ENCODE data around the gene SH3BP2. TPM values are rescaled to one million over a fixed set of nuclear protein-coding genes. Genes with fewer than 3 reads are reported as not detected.

Gene SH3BP2
- total RNA-seq, 1 donor from 2014 or later = 19.1 TPM

DNA sequence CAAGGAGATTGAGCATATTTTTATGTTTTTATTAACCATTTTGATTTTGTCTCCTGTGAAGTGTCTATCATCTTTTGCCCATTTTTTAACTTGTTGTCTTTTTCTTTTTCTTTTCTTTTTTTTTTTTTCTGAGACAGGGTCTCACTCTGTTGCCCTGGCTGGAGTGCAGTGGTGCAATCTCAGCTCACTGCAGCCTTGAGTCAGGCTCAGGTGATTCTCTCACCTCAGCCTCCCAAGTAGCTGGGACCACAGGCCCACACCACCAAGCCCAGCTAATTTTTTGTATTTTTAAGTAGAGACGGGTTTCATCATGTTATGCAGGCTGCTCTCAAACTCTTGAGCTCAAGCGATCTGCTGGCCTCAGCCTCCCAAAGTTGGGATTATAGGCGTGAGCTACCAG is 46.2 kb downstream of the SH3BP2 start:
- DNase-seq (ENCODE audit: low spot score) = no peak
- intact Hi-C loops (cut with DNase I) = no loop called here

DNA sequence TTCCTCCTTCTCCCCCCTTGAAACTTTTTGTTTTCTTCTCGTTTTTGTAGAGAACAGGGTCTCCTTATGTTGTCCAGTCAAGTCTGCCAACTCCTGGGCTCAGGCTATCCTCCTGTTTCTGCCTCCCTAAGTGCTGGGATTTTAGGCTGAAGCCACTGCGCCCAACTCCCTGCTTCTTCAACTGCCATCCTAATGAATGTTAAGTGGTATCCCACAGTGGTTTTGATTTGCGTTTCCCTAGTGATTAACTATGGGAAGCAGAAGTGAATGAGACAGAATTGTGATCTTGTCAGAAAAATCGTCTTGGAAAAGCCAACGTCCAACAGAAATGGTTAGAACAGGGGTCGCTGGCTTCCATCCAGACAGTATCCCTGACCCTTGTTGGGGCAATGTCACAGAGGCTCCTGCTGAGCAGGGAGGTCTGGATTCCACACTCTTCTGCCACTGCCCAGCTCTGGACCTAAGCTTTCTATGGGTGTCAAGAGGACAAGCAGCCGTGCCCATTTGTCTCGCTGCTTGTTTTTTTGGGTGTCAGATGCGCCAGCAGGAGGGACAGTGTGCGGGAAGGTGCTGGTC is 49.9 kb downstream of the SH3BP2 start:
- DNase-seq (ENCODE audit: low spot score) = no peak
- intact Hi-C loops (cut with DNase I) = loop anchor here (5.0 kb wide), 2 partner anchors 80 to 90 kb away; no protein-coding TSS in a partner anchor

DNA sequence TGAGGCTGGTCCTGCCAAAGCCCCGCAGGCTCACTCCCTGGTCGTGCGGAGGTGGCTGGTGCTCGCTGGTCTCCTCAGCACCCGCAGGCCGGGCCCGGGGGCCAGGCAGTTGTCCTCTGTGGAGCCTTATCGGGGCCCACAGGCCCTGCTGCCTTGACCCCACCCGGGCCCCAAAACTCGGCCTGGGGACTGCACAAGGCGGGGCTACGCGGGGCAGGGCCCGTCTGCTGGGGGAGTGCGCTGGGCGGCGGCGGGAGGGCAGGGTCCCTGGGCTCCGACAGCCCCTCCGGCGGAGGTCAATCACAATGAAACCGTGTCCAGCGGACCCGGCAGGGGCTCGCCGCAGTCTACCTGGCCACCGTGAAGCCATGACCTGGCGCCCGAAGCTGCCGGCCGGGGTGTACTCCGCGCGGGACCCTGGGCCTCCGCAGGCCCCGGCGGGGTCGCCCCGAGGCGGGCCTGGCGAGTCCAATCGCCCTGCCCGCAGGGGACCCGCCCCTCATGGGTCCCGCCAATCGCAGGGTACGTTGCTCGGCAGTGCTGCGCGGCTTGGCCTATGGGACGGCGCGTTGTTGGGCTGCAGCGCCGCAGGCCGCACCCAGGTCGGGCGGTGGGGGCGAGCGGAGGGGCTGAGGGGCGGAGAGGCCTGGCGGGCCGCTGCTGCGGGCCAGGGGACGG is 50.5 kb downstream of the SH3BP2 start, which contains the start of gene ADD1:
Gene ADD1 (plus strand): TSS at position 582 of the 678 bp plus-strand sequence. CDS start 32,072 bp downstream, outside the sequence.
- intact Hi-C loops (cut with DNase I) = loop anchor here (5.0 kb wide), 2 partner anchors 81 to 89 kb away; no protein-coding TSS in a partner anchor
- DNase-seq (ENCODE audit: low spot score) = peak; percentile 97

DNA sequence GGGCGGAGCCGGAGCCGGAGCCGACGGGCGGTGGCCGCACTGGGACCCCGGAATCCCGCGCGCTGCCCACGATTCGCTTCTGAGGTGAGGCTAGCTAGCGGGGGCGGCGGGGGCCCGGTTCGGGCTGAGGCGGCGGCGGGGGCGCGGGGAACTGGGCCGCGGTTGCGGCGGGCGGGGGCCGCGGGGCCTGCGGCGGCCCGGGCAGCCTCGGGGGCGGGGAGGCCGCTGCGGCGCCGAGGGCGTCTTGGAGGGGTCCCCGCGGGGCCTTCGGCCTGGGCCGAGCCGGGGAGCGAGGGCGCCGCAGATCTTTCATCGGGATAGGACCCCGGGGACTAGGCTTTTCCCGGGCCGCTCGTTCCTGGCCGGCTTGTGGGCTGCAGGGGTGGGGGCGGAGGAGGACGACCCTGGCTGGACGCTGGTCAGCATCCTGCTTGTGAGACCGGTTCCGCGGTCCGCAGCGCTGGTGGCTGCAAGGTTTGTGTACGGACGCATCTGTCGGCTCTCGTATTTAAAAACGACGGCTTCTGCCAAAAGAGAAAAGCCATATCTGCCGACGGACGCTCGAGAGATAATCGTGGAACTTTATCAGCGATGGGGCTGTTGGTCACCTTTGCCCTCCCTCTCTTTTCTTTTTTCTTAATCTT is 51.2 kb downstream of the SH3BP2 start:
- intact Hi-C loops (cut with DNase I) = loop anchor here (5.0 kb wide), 2 partner anchors 82 to 88 kb away; no protein-coding TSS in a partner anchor
- DNase-seq (ENCODE audit: low spot score) = no peak

DNA sequence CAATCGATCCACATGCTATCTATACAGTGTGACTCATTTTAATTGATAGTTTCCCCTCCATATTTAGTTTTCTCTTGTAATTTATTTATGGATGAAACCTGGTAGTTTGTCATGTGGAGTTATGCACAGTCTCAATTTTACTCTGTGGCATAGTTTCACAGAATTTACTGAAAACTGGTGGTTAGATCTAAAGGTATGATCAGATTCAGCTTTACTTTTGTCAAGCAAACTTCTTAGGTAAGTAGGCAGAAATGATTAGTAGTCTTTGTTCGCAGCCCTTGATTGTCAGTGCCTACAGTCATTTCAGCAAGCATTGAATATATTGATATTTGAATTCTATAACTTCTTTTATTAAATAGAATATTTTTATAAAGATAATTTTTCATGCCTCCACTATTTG is 53.3 kb downstream of the SH3BP2 start:
- DNase-seq (ENCODE audit: low spot score) = no peak
- intact Hi-C loops (cut with DNase I) = no loop called here

DNA sequence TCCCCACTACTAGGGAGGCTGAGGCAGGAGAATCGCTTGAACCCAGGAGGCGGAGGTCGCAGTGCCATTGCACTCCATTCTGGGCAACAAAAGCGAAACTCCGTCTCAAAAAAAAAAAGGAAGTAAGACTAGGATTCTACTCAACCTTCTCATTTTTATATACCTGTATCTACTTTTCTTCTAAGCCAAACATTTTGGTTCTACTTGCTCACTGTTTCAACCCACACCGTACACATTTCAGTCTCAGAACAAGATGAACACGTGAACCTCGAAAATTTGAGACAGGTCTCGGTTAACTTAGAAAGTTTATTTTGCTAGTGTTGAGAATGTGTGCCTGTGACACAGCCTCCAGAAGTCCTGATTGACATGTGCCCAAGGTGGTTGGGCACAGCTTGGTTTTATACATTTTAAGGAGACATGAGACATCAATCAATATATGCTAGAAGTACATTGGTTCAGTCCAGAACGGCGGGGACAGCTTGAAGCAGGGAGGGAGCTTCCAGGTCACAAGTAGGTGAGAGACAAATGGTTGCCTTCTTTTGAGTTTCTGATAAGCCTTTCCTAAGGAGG is 54.5 kb downstream of the SH3BP2 start:
- intact Hi-C loops (cut with DNase I) = no loop called here
- no peak for DNase-seq (ENCODE audit: low spot score)

DNA sequence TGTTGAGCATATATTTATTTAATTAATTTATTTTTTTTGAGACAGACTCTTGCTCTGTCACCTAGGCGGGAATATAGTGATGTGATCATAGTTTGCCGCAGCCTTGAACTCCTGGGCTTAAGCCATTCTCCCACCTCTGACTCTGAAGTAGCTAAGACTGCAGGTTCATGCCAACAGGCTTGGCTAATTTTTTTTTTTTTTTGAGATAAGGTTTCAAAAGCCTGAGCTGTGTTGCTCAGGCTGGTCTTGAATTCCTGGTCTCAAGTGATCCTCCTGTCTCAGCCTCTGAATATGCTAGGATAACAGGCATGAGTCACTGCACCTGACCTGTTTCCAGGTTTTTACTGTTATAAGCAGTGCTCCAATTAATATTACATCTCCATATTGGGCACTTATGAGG is 55.6 kb downstream of the SH3BP2 start:
- intact Hi-C loops (cut with DNase I) = no loop called here
- no peak for DNase-seq (ENCODE audit: low spot score)

DNA sequence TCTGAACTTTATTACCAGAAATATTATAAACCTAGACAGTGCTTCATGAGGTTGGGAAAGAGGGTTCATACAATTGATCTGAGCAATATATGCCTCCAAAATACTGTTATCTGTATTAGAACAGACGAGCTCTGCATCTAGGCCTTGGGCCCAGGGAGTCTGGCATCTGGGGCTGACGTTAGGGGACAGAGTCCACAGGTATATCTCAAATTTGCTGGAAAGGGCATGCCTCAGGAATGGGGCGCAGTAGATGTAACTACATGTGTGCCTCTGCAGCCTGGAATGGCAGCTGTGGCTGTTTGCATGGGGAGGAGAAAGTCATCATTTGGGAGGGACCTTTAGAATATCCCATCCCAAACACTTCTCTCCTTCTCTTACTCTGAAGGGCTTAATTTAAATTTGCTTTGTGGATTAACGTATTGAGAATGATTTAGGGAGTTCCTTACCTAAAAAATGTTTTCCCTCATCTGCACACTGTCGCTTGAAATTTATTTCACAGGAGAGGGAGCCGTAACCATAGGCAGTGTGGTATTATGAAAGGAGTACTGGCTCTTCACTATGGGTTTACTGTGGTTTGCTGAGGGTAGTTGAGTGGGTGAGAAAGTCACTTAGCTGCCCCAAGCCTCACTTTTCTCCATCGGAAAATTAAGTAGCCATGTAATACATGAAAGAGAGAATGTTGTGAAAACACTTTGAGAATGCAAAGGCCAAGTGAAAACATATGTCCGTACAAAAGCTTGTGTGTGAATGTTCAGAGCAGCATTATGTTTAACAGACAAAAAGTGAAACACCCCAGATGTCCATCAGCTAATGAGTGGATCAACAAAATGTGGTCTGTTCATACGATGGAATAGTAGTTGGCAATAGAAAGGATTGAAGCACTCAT is 56.6 kb downstream of the SH3BP2 start:
- intact Hi-C loops (cut with DNase I) = no loop called here
- DNase-seq (ENCODE audit: low spot score) = no peak

DNA sequence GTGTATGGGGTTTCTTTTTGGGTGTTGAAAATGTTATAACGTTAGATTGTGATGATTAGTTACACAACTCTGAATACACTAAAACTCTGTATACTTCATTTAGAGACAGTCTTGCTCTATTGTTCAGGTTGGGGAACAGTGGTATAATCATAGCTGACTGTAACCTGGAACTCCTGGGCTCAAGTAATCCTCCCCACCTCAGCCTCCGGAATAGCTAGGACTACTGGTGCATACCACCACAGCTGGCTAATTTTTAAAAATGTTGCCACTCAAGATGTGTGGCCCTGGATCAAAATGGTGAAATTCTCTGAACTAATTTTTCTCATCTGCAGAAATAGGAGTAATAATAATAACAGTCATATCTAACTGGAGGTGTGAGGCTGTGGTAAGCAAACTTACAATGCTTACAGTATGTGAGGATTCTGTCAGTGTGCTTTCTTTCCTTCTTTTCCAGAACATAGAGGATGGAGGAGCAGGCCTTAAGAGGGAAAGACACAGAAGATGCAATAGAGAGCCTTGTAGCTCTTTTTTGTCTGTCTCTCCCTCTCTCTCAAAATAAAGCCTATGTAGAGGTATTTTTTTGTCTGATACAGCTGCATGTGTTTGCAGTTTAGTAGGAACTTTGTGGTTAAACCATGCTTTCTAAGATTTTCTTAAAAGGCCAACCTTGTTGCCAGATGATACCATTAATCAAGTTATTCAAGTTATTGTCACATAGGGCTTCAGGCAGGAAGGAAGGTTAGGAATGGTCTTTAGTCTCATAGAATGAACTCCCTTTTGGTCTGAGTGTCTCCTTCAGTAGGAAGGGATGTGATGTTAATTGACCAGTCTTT is 58.3 kb downstream of the SH3BP2 start:
- intact Hi-C loops (cut with DNase I) = no loop called here
- DNase-seq (ENCODE audit: low spot score) = no peak

DNA sequence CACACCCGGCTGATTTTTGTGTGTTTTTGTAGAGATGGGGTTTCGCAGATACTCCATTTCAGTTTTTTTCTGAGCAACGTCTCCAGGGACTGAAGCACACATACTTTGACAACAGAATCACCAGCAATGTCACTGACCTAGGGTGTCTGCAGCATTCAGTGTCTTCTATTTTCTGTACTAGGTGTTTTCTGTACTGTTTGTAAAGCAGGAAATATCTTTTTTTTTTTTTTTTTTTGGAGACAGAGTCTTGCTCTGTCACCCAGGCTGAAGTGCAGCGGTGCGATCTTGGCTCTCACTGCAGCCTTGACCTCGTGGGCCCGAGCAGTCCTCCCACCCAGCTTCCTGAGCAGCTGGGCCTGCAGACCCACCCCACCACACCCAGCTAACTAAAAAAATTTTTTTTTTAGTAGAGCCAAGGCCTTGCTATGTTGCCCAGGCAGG is 59.6 kb downstream of the SH3BP2 start:
- intact Hi-C loops (cut with DNase I) = no loop called here

DNA sequence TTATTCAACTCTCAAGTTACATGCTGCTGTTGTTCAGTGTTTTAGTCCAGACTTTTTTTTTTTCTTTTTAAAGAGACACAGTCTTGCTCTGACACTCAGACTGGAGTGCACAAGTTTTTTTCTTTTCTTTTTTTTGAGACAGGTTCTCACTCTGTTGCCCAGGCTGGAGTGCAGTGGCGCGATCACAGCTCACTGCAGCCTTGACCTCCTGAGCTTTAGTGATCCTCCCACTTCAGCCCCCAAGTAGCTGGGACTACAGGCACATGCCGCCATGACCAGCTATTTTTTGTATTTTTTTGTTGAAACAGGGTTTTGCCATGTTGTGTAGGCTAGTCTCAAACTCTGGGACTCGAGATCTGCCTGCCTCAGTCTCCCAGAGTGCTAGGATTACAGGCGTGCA is 62.7 kb downstream of the SH3BP2 start:
- intact Hi-C loops (cut with DNase I) = no loop called here
- DNase-seq (ENCODE audit: low spot score) = no peak

More for the DNA sequence above, 59.6 kb downstream of the SH3BP2 start:
- no peak for DNase-seq (ENCODE audit: low spot score)

DNA sequence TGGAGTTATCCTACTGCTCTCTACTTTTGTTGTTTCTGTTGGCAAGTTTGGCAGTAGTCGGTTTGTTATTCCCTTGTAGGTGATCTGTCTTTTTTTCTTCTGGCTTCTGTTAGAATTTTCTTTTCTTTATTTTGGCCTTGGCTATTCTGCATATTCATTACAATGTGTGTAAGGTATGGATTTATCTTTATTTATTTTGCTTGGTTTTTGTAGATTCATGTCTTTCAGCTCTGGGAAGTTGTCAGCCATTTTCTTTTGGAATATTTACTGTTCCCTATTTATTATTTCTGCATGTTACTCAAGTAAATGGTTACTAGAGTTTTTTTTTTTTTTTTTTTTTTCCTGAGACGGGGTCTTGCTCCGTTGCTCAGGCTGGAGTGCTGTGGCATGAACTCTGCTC is 63.4 kb downstream of the SH3BP2 start:
- intact Hi-C loops (cut with DNase I) = no loop called here
- DNase-seq (ENCODE audit: low spot score) = no peak

DNA sequence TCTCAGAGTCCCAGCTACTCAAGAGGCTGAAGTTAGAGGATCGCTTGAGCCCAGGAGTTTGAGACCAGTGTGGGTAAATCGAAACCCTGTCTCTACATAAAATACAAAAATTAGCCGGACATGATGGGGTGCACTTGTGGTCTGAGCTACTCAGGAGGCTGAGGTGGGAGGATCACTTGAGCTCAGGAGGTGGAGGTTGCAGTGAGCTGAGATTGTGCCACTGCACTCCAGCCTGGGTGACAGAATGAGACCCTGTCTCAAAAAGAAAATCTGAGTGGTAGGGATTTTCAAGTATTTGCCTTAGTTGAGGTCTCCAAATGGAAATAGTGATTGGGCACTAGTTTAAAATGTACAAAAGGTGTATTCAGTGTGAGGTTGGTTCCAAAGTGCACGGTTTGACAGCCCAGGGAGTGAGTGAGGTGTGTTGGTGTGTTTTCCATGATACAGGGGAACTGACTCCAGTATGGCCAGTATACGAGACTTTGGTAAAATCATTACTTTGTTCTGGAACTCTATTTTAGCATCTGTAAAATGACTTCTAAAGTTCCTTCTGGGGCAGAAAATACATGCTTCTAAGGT is 64.6 kb downstream of the SH3BP2 start:
- intact Hi-C loops (cut with DNase I) = no loop called here
- DNase-seq (ENCODE audit: low spot score) = no peak

DNA sequence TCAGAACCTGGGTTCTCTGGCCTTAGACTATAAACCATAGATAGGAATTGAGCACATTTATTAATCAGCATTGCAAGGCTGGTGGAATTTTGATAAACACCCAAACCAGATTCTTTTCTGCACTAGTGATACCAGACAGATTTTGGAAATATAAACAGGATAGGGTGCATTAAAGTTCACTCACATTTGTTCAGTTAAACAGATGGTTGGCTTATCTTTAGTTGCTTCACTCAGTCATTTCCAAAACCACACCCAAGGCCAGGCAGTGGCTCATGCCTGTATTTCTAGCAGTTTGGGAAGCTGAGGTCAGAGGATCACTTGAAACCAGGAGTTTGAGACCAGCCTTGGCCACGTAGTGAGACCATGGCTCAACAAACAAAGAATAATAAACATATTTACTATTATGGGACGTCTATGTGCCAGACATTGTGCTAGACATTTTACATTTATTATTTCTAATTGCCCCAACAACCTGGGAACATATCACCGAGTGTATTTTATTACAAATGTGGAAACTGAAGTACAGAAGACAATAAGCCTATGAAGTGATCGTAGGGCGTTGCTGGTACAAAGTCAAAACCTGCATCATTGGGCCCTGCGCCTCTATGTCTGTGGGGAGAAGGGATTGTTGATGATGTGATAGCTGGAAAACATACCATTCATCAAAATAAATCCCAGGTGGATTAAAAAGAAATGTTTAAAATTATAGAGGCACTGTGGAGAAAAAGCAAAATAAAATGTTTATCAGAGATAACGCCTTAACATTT is 65.7 kb downstream of the SH3BP2 start:
- no peak for DNase-seq (ENCODE audit: low spot score)
- intact Hi-C loops (cut with DNase I) = no loop called here

DNA sequence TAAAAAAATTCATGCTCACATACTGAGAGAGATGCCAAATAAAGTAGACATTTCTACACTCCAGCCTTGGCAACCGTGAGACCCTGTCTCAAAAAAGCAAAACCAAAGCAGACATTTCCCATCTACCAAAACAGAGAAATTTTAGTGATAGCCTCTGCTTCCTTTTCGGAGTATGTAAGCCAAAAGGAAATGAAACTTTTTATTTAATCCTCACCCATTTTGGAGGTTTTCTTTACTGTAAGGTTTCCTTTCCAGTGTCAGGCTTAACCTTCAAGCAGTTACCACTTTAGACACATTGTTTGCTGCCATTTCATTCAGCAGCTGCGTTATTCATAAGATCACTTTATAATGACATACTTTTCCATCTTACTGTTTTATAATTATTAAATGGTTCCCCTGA is 66.6 kb downstream of the SH3BP2 start:
- intact Hi-C loops (cut with DNase I) = no loop called here
- no peak for DNase-seq (ENCODE audit: low spot score)

DNA sequence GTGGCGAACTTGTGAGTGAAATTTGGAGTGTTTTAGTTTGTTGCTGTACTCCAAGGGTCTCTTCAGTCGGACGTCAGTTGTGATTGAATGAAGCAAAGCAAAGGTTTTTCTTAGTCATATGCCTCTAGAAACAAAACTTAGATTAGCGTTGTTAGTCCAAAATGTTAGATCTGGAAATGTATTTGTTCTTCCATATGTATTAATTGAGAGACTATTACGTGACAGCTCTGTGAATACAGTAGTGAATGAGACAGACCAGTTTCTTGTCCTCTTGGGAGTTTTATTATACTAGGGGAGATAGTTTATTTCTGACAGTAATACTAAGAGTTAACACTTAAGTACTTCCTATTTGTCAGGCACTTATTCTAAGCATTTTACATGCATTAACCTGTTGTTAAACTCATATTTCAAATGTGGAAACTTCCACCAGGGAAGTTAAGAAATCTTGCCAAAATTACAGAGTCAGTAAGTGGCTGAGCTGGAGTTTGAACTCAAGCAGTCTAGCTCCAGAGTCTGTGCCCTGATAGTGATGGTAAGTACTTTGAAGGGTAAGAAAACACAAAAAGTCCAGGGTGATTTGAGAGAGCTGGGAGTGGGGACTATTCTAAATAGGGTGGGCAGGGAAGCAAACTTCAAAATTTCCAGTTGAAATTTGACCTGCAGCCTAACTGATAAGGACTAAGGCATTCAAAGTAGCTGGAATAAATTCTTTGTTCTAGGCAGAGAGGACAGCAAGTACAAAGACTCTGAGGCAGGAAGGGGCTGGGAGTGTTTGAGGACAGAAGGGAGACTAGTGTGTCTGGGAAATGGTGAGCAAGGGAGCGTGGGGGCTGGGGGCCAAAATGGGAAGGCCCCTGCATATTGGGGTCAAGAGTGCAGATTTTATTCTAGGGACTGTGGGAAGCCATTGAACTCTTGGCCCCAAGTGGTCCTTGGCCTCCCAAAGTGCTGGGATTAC is 67.8 kb downstream of the SH3BP2 start:
- peak; percentile 82 for DNase-seq (ENCODE audit: low spot score)
- intact Hi-C loops (cut with DNase I) = no loop called here
